Coronary artery (tissue), 2 donors: Measurements from ENCODE around the gene MBLAC1.

Experiments
- DNase-seq: peaks from one replicate; pipeline ENCODE4 v3.0.0-alpha.2; 2017; ENCODE audit warnings: low spot score
- H3K27ac ChIP-seq, 2 donors: fragments of 200-600 bp; sonication (generic); one replicate each; pipeline ENCODE4 v1.5.1; 2016 to 2019
- H3K4me3 ChIP-seq: fragments of 200-600 bp; sonication (generic); 2 replicates; pipeline ENCODE4 v1.5.1; 2016; ENCODE audit warnings: mild to moderate bottlenecking, moderate library complexity
- TF ChIP-seq, protein P1 (sequence below): fragments of 200-600 bp; sonication (generic); IDR thresholded peaks from one replicate; pipeline ENCODE4 v1.5.1; 2019; ENCODE audit warnings: antibody characterized with exemption

MBLAC1 gene

DNA sequence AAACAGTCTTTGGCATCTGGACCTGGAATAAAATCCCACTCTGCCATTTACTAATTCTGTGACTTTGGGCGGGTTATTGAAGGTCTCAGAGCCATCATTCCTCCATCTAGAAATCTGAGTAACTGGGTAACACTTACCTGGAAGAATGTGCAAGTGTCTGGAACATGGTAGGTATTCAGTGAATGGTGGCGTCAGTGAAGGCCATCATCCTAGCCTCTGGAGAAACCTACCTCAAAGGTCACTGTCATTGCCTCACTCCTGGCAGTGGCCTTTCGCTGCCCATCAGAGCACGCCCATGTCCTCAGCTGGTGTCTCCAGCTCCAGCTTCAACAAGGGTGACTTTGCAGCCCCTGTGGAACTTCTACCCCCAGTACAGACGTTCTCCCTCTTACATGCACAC is 37.1 kb downstream of the MBLAC1 start:
- Histone ChIP-seq H3K4me3 (no peak overlapping the region), H3K27ac (no peak overlapping the region)
- no peak for DNase-seq
- TF ChIP-seq, protein P1, sequence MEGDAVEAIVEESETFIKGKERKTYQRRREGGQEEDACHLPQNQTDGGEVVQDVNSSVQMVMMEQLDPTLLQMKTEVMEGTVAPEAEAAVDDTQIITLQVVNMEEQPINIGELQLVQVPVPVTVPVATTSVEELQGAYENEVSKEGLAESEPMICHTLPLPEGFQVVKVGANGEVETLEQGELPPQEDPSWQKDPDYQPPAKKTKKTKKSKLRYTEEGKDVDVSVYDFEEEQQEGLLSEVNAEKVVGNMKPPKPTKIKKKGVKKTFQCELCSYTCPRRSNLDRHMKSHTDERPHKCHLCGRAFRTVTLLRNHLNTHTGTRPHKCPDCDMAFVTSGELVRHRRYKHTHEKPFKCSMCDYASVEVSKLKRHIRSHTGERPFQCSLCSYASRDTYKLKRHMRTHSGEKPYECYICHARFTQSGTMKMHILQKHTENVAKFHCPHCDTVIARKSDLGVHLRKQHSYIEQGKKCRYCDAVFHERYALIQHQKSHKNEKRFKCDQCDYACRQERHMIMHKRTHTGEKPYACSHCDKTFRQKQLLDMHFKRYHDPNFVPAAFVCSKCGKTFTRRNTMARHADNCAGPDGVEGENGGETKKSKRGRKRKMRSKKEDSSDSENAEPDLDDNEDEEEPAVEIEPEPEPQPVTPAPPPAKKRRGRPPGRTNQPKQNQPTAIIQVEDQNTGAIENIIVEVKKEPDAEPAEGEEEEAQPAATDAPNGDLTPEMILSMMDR: no peak

DNA sequence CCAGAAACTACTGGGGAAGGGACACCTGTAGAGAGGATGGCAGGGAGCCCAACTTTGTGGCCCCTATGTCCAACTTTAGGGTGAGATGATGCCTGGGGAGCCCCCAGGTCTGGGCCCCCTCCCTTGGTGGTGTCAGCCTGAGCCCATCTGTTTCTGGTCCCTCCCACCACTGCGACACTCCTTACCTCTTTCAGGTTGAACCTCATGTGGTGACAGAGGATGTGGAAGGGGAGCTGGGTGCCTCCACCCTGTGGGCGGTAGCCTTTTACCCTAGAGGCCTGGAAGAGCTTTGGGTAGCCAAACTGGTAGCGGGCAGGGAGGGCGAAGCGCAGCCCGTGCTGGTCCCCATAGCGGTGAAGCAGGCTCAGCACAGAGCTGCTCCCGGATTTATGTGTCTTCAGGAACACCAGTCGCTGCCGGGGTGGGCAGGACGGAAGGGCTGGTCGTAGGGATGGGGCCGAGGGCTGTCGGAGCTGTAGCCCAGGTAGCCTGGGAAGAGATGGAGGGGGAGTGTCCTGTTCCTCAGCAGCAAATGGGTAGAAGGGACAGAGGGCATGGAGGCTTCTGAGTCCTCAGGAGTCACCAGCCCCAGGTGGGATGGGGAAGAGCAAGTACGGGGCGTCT is 39.7 kb downstream of the MBLAC1 start:
- TF ChIP-seq, protein P1: no peak
- H3K4me3 ChIP-seq: no peak overlapping the region
- H3K27ac ChIP-seq: no peak overlapping the region
- DNase-seq: no peak

DNA sequence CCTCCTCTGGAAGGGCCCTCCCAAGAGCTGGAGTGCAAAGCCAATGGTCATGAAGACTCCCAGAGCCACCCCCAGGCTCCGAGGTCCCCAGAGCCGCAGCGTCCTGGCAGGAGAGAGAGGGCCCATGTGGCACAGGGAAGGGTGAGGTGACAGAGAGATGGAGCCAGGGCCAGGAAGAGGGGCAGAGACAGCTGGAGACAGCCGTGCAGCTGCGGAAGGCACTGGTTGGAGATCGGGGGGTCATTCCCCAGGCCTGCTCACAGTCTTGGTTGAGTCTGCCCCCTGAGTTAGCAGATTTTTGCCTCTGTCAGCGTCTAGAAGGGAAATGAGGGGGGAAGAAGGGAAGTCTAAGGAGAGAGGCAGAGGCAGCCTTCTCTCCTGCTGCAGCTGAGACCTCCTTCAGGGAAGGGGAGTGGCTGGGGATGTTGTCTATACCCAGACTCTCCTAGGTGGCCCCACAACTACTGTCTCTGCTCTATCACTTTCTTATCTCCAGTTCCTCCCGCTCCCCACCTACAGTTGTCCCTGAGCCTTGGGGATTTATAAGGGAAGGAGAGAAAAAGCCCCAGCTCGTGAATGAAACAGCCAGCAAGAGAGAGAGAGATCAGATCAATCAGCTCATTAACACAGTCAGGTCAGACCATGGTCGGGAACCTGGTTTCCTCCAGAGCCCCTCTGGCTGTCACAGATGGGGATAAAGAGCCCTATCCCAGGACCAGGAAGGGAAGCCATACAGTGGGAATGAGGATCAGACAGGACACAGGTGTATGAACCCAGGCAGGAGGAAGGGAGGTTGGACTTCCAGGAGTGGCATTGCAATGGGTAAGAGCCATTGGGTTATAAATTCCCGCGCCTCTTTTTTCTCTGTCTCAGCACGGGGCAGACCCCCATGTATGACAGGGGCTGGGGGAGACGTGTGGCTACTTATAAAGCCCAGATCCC is 40.5 kb downstream of the MBLAC1 start:
- Histone ChIP-seq H3K27ac (peak overlapping the region in 1 of 2 donors; percentile 81), H3K4me3 (peak overlapping the region; percentile 68)
- TF ChIP-seq, protein P1: no peak
- DNase-seq: no peak

DNA sequence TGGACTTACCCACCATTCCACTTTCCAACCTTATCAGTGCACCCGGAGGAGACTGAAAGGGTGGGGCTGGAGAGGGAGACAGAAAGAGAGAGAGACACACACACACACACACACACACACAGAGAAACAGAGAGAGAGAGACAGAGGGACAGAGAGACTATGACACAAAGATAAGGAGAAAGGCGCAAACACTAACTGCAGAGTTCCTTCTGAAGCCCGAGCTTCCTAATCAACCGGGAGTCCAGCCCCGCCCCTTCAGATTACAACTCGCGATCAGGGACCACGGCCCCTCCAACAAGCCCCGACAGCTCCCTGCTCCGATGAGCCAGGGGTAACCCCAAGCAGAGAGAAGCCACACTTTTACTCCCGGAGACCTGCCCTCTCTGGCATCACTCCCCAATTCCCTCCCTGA is 41.2 kb downstream of the MBLAC1 start:
- no peak for DNase-seq
- TF ChIP-seq, protein P1: no peak

DNA sequence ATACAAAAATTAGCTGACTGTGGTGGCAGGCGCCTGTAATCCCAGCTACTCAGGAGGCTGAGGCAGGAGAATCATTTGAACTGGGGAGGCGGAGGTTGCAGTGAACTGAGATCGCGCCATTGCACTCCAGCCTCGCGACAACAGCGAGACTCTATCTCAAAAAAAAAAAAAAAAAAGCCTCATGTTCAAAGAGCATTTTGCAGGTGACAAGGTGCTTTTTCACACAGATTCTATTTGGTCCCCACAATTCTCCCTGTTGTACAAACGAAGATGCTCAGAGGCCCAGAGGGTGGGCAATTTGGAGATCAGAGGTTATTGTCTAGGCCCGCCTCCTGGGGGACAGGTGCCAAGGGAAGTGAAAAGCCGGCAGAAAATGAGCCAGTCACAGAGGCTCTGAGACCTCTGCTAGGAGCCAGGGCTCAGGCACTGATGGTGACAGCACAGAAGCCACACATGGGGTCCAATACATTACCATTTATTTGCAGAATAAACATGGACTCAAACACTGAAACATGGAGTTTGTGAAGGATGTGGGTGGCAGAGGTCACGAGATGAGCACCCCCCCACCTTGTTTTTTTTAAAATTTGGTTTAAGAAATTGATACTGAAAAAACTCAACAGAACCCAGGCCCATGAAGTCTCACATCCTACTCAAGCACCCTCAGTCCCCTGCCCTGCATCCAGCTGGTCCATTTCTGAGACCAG is 42.5 kb downstream of the MBLAC1 start:
- TF ChIP-seq, protein P1: no peak
- H3K4me3 ChIP-seq: peak overlapping the region; percentile 68
- no peak for DNase-seq
- H3K27ac ChIP-seq: peak overlapping the region in 1 of 2 donors; percentile 81

More for the DNA sequence above, 41.2 kb downstream of the MBLAC1 start:
- Histone ChIP-seq H3K4me3 (peak overlapping the region; percentile 68), H3K27ac (peak overlapping the region; percentile 29 to 81)

DNA sequence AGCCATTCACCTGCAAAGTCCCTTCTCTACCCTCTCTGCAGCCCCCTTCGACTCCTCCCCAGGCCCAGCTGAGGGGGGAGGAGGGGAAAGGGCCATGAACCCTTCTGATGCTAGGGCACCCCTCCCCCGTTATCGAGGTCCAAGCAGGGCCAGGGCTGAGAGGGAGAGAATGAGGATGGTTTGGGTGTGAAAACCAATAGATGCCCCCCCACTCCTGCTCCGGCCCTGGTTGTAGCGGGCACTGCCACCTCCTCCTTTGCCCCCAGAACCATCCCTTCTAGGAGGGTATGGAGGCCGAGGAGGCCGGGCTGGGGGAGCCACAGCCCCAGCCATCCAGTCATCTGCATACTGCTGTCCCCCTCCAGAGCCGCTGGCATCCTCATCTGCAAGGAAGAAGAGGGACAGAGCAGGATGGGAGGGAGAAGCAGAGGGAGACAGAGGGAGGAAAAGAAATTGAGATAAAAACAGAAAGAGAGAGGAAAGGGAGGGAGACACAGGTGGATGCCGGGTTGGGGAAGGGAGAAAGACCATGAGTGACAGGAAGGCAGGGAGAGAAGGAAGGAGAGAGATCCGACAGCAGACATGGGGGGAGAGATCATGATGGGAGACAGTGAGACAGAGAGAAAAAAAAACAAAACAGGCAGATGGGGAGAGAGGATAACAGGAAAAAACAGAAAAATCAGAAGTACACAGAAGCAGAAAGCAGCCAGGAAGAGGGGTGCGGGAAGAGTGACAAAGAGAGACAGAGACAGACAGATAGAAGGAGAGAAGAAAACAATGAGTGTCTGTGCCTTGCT is 43.5 kb downstream of the MBLAC1 start:
- Histone ChIP-seq H3K27ac (no peak overlapping the region), H3K4me3 (no peak overlapping the region)
- DNase-seq: no peak
- TF ChIP-seq, protein P1: no peak
